Stimulated activated CD8-positive, alpha-beta memory T cell treated with anti-CD3 and anti-CD28 coated beads, Interleukin-12 subunit alpha, Interleukin-12 subunit beta, amount 100 ng/mL, for 24 hours (primary cell): ENCODE results near the gene NTRK3.
"Not testable (repeated sequence)": the region's sequence is repeated elsewhere in the genome, so short reads cannot be mapped to it uniquely, and the experiment has no call there.

Experiments
- DNase-seq: peaks from one replicate; pipeline ENCODE4 v3.0.0-alpha.2; 2020; ENCODE audit errors: extremely low read depth

Gene NTRK3

GRCh38 chr15:88033421-88033820 lies 223.1 kb downstream of the NTRK3 start:
- not testable (repeated sequence) for DNase-seq

GRCh38 chr15:88032787-88033186 lies 223.8 kb downstream of the NTRK3 start:
- DNase-seq = no peak

GRCh38 chr15:88031461-88031860 lies 225.1 kb downstream of the NTRK3 start:
- DNase-seq = no peak

GRCh38 chr15:88029696-88030095 lies 226.8 kb downstream of the NTRK3 start:
- DNase-seq = no peak

GRCh38 chr15:88028024-88028423 lies 228.5 kb downstream of the NTRK3 start:
- DNase-seq = no peak

GRCh38 chr15:88023914-88024313 lies 232.6 kb downstream of the NTRK3 start:
- DNase-seq = no peak

- no peak for DNase-seq
Measured at GRCh38 chr15:88022716-88023115, 233.8 kb downstream of the NTRK3 start.

- DNase-seq = no peak
Measured at GRCh38 chr15:88021601-88022000, 234.9 kb downstream of the NTRK3 start.

- no peak for DNase-seq
Measured at GRCh38 chr15:88020806-88021205, 235.7 kb downstream of the NTRK3 start.

GRCh38 chr15:88019656-88020055 lies 236.9 kb downstream of the NTRK3 start:
- no peak for DNase-seq

- DNase-seq = no peak
Measured at GRCh38 chr15:88018869-88019641, 237.5 kb downstream of the NTRK3 start.

GRCh38 chr15:88017753-88018152 lies 238.8 kb downstream of the NTRK3 start:
- no peak for DNase-seq

- no peak for DNase-seq
Measured at GRCh38 chr15:88016406-88016805, 240.1 kb downstream of the NTRK3 start.

GRCh38 chr15:88015228-88015860 lies 241.2 kb downstream of the NTRK3 start:
- no peak for DNase-seq

- DNase-seq = no peak
Measured at GRCh38 chr15:88014454-88015160, 241.9 kb downstream of the NTRK3 start.

- DNase-seq = no peak
Measured at GRCh38 chr15:88013111-88013510, 243.4 kb downstream of the NTRK3 start.

GRCh38 chr15:88012688-88013087 lies 243.9 kb downstream of the NTRK3 start:
- DNase-seq = no peak

- no peak for DNase-seq
Measured at GRCh38 chr15:88012233-88012632, 244.3 kb downstream of the NTRK3 start.

GRCh38 chr15:88011533-88011932 lies 245.0 kb downstream of the NTRK3 start:
- no peak for DNase-seq

GRCh38 chr15:88006146-88006545 lies 250.4 kb downstream of the NTRK3 start:
- no peak for DNase-seq

- no peak for DNase-seq
Measured at GRCh38 chr15:88004399-88004798, 252.1 kb downstream of the NTRK3 start.

- no peak for DNase-seq
Measured at GRCh38 chr15:88003541-88004327, 252.8 kb downstream of the NTRK3 start.
